ENCODE measurements around the gene KRT8. TPM values are rescaled to one million over a fixed set of nuclear protein-coding genes. Genes with fewer than 3 reads are reported as not detected.
A peak's percentile ranks its signal among the peaks of the same experiment; 100 is the strongest.

KRT8 gene
- total RNA-seq, 1 experiment from 2014 or later, result 1,655 TPM

DNA sequence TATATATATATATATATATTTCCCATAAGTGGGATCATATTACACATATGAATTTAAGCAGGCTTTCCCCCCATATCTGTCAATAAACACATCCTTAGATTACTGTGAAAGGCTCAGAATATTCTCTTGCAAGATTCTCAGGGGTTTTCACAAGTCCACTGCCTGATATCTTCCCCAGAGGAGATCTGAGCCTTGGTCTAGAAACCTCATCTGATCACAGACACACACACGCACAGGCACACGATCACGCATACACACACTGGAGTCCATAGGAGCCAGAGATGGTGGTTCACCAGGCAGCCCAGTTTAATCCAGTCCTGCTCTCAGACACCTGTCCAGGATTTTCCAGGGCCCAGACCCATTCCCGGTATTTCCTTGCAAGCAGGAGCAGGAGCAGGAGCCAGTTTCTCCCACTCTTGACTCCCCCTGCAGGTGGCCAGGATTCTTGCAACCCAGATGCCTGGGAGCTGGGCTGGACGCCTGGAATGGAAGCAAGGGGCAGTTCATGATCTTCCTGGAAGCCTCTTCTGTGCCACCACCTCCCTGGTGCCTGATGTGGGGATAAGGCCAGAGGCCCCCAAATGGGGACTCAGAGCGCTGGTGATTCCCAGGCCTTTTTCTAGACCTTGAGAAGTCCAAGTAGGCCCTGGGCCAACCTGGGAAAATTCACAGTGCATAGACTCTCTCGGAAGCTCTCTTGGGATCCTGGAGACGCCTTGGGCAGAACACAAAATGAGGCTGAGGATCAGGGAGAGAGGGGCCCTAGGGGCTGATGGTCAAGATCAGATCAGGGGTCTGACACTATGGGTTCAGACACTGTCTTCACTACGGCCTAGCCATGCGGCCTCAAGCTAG, 39.6 kb downstream of the KRT8 start:
- H3K4me1 ChIP-seq (ENCODE audit: control insufficient read depth in 1 of 2, insufficient read depth in 2 of 2, low read length in 2 of 2), result peaks cover 5 to 18% of the 10 kb centered on the region in 2 experiments; a peak in 3 of 4 replicates
- no peaks in the 10 kb centered on the region for H3K9me2 ChIP-seq (ENCODE audit: insufficient read depth)
- CTCF ChIA-PET, result interaction anchor here (0.6 to 2.7 kb wide), 26 partner anchors 9 to 743 kb away, joined by 3 to 29 read pairs (median 4); no protein-coding TSS in a partner anchor
- BruUV-seq (replicated peaks), result no TSS peak
- intact Hi-C loops (cut with micrococcal nuclease), result loop anchor here (1.0 to 10.0 kb wide), 2 partner anchors 151 to 282 kb away; no protein-coding TSS in a partner anchor
- 0 out of 2 replicates have a peak overlapping the region, but pooled peaks have one; percentile 21 for H3K4me2 ChIP-seq (ENCODE audit: low read length)
- H3K27me3 ChIP-seq (ENCODE audit: insufficient read depth, low read length), result no peaks in the 10 kb centered on the region
- POLR2A ChIA-PET, result interaction anchor here (0.8 to 1.4 kb wide), 5 partner anchors 193 to 721 kb away, joined by 3 to 6 read pairs (median 3); no protein-coding TSS in a partner anchor
- peak; percentile 90 for ATAC-seq
- TF ChIP-seq RAD21 (IDR thresholded peaks at IDR 0.05; ENCODE audit: low read depth), result no peak
- TF ChIP-seq, protein P1, sequence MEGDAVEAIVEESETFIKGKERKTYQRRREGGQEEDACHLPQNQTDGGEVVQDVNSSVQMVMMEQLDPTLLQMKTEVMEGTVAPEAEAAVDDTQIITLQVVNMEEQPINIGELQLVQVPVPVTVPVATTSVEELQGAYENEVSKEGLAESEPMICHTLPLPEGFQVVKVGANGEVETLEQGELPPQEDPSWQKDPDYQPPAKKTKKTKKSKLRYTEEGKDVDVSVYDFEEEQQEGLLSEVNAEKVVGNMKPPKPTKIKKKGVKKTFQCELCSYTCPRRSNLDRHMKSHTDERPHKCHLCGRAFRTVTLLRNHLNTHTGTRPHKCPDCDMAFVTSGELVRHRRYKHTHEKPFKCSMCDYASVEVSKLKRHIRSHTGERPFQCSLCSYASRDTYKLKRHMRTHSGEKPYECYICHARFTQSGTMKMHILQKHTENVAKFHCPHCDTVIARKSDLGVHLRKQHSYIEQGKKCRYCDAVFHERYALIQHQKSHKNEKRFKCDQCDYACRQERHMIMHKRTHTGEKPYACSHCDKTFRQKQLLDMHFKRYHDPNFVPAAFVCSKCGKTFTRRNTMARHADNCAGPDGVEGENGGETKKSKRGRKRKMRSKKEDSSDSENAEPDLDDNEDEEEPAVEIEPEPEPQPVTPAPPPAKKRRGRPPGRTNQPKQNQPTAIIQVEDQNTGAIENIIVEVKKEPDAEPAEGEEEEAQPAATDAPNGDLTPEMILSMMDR (IDR thresholded peaks at IDR 0.05 in 2 of 3, conservative IDR thresholded peaks at IDR 0.05 in 1 of 3; ENCODE audit: borderline replicate concordance in 1 of 3, insufficient read depth in 1 of 3, low read depth in 2 of 3, low read length in 2 of 3), result peak in 2 of 3 experiments; percentile 88 to 96; a peak in 4 of 6 replicates
- peak; percentile 43 for TF ChIP-seq YY1 (IDR thresholded peaks at IDR 0.05; ENCODE audit: extremely low read depth, insufficient replicate concordance, low read depth, low read length)
- no peak overlapping the region for H3K4me3 ChIP-seq (replicated peaks in 1 of 2; ENCODE audit: low read depth in 1 of 2, low read length in 2 of 2)
- H4K20me1 ChIP-seq (ENCODE audit: insufficient read depth), result no peaks in the 10 kb centered on the region
- H3K9me3 ChIP-seq (ENCODE audit: control insufficient read depth in 1 of 2, insufficient read depth in 1 of 2, low read depth in 1 of 2, low read length in 2 of 2), result no peaks in the 10 kb centered on the region
- DNase-seq (ENCODE audit: low read depth, low spot score), result peak; percentile 79
- peak overlapping the region; percentile 15; the same call in 1 of the 2 replicates for H3K27ac ChIP-seq (ENCODE audit: low read depth, low read length)
- H2AFZ ChIP-seq (ENCODE audit: low read depth, low read length, poor library complexity, severe bottlenecking), result peak overlapping the region; percentile 100
- H3K79me2 ChIP-seq (ENCODE audit: insufficient read depth, low read length), result no peaks in the 10 kb centered on the region
- RAD21 ChIA-PET (ENCODE audit: low non-redundant PET in 1 of 2, low total read pairs in 2 of 2, uncharacterized antibody in 2 of 2, unreplicated experiment in 2 of 2), result interaction anchor here (0.6 to 0.9 kb wide), 5 partner anchors 102 to 482 kb away, joined by 3 to 5 read pairs (median 3); no protein-coding TSS in a partner anchor
- H3K36me3 ChIP-seq (ENCODE audit: control insufficient read depth in 1 of 2, insufficient read depth in 2 of 2, low read length in 2 of 2), result no peaks in the 10 kb centered on the region
- H3K9ac ChIP-seq (ENCODE audit: low read length), result no peak overlapping the region

GRCh38 chr12:52862023-52862422, 42.9 kb downstream of the KRT8 start:
- intact Hi-C loops (cut with micrococcal nuclease), result loop anchor here (10.0 kb wide), 1 partner anchor 147 kb away; no protein-coding TSS in a partner anchor
- no peak for DNase-seq (ENCODE audit: low read depth, low spot score)
- Histone ChIP-seq H4K20me1 (ENCODE audit: insufficient read depth) (no peaks in the 10 kb centered on the region), H2AFZ (ENCODE audit: low read depth, low read length, poor library complexity, severe bottlenecking) (no peak overlapping the region), H3K36me3 (ENCODE audit: control insufficient read depth in 1 of 2, insufficient read depth in 2 of 2, low read length in 2 of 2) (no peaks in the 10 kb centered on the region), H3K9me2 (ENCODE audit: insufficient read depth) (no peaks in the 10 kb centered on the region), H3K27me3 (ENCODE audit: insufficient read depth, low read length) (no peaks in the 10 kb centered on the region), H3K9me3 (ENCODE audit: control insufficient read depth in 1 of 2, insufficient read depth in 1 of 2, low read depth in 1 of 2, low read length in 2 of 2) (no peaks in the 10 kb centered on the region), H3K4me3 (replicated peaks in 1 of 2; ENCODE audit: low read depth in 1 of 2, low read length in 2 of 2) (no peak overlapping the region), H3K9ac (ENCODE audit: low read length) (no peak overlapping the region), H3K79me2 (ENCODE audit: insufficient read depth, low read length) (no peaks in the 10 kb centered on the region), H3K4me2 (ENCODE audit: low read length) (no peak overlapping the region), H3K27ac (ENCODE audit: low read depth, low read length) (no peak overlapping the region), H3K4me1 (ENCODE audit: control insufficient read depth in 1 of 2, insufficient read depth in 2 of 2, low read length in 2 of 2) (peaks cover 2 to 26% of the 10 kb centered on the region in 2 experiments; a peak in 3 of 4 replicates)
- ChIA-PET CTCF (no interaction called here), RAD21 (ENCODE audit: low non-redundant PET in 1 of 2, low total read pairs in 2 of 2, uncharacterized antibody in 2 of 2, unreplicated experiment in 2 of 2) (no interaction called here), POLR2A (no interaction called here)
- no peak for ATAC-seq
- BruUV-seq (replicated peaks), result no TSS peak
- TF ChIP-seq TCF7L2 (IDR thresholded peaks at IDR 0.05; ENCODE audit: borderline replicate concordance, extremely low read depth, insufficient read depth, insufficient read length) (no peak), POLR2AphosphoS5 (IDR thresholded peaks at IDR 0.05; ENCODE audit: low read depth, low read length) (no peak), EZH2phosphoT487 (IDR thresholded peaks at IDR 0.05; ENCODE audit: borderline replicate concordance) (no peak), ELF1 (IDR thresholded peaks at IDR 0.05; ENCODE audit: borderline replicate concordance, low read depth) (no peak), SRF (IDR thresholded peaks at IDR 0.05; ENCODE audit: low read depth) (no peak), EGR1 (IDR thresholded peaks at IDR 0.05; ENCODE audit: low read depth) (no peak), ZFX (IDR thresholded peaks at IDR 0.05) (no peak), FOSL1 (IDR thresholded peaks at IDR 0.05; ENCODE audit: low read depth) (no peak), SIN3A (IDR thresholded peaks at IDR 0.05; ENCODE audit: low read depth) (no peak), RAD21 (IDR thresholded peaks at IDR 0.05; ENCODE audit: low read depth) (no peak), EZH2 (IDR thresholded peaks at IDR 0.05) (no peak), CBX3 (IDR thresholded peaks at IDR 0.05; ENCODE audit: low read depth) (no peak)
- TF ChIP-seq, protein P1 (IDR thresholded peaks at IDR 0.05 in 2 of 3, conservative IDR thresholded peaks at IDR 0.05 in 1 of 3; ENCODE audit: borderline replicate concordance in 1 of 3, insufficient read depth in 1 of 3, low read depth in 2 of 3, low read length in 2 of 3), result no peak
